Keratinocyte (primary cell): ENCODE results near the gene HESX1. TPM values are rescaled to one million over a fixed set of nuclear protein-coding genes. Genes with fewer than 3 reads are reported as not detected.

ENCODE experiments used
- DNase-seq: peaks from one replicate; pipeline ENCODE4 v3.0.0-alpha.2; 2011; ENCODE audit warnings: low read depth, missing footprints, low spot score
- FAIRE-seq: peaks from 2 replicates; lab custom pipeline; 2011; peaks lifted over from hg19 to GRCh38; lab: Jason Lieb, UNC
- H2AFZ ChIP-seq: 2 replicates; pipeline ENCODE4 v1.6.0; 2012; ENCODE audit warnings: low read length, control low read depth, inconsistent platforms; ENCODE audit not compliant: control insufficient read depth
- H3K27ac ChIP-seq: 2 replicates; pipeline ENCODE4 v1.5.1; 2011; ENCODE audit warnings: low read length; ENCODE audit not compliant: control insufficient read depth, insufficient read depth
- H3K27me3 ChIP-seq: 3 replicates; pipeline ENCODE4 v1.6.0; 2011; ENCODE audit warnings: low read length; ENCODE audit not compliant: control insufficient read depth, insufficient read depth; ENCODE audit errors: extremely low read depth
- H3K36me3 ChIP-seq, 2 experiments: 2 replicates in 1 of 2; 3 replicates in 1 of 2; pipeline ENCODE4 v1.5.1; 2011; ENCODE audit warnings: low read length in 2 of 2, mild to moderate bottlenecking in 1 of 2; ENCODE audit not compliant: control insufficient read depth in 2 of 2, insufficient read depth in 2 of 2; ENCODE audit errors: extremely low read depth in 1 of 2
- H3K4me1 ChIP-seq: 3 replicates; pipeline ENCODE4 v1.5.1; 2011; ENCODE audit warnings: low read length; ENCODE audit not compliant: control insufficient read depth, insufficient read depth; ENCODE audit errors: extremely low read depth
- H3K4me2 ChIP-seq: 3 replicates; pipeline ENCODE4 v1.6.0; 2011; ENCODE audit warnings: low read depth, low read length; ENCODE audit not compliant: control insufficient read depth, insufficient read depth; ENCODE audit errors: extremely low read depth
- H3K4me3 ChIP-seq, 3 experiments: fragments of 200-600 bp in 1 of 3; sonication (generic) in 1 of 3; 2 replicates in 2 of 3; 3 replicates in 1 of 3; pipeline ENCODE4 v1.5.1; 2011 to 2016; ENCODE audit warnings: low read length in 3 of 3, mild to moderate bottlenecking in 3 of 3, control low read depth in 2 of 3, inconsistent platforms in 1 of 3, low read depth in 1 of 3, mixed read lengths in 1 of 3, mixed run types in 1 of 3, moderate library complexity in 1 of 3; ENCODE audit not compliant: control insufficient read depth in 2 of 3, insufficient read depth in 2 of 3; ENCODE audit errors: extremely low read depth in 1 of 3
- H3K79me2 ChIP-seq: 2 replicates; pipeline ENCODE4 v1.6.0; 2012; ENCODE audit warnings: low read length; ENCODE audit not compliant: control insufficient read depth, insufficient read depth
- H3K9ac ChIP-seq: 3 replicates; pipeline ENCODE4 v1.6.0; 2011; ENCODE audit warnings: low read length; ENCODE audit not compliant: control insufficient read depth, insufficient read depth; ENCODE audit errors: extremely low read depth
- H3K9me1 ChIP-seq: 3 replicates; pipeline ENCODE4 v1.6.0; 2011; ENCODE audit warnings: low read length; ENCODE audit not compliant: control insufficient read depth, insufficient read depth; ENCODE audit errors: extremely low read depth
- H3K9me3 ChIP-seq: 2 replicates; pipeline ENCODE4 v1.5.1; 2012; ENCODE audit warnings: low read depth, low read length; ENCODE audit not compliant: control insufficient read depth
- H4K20me1 ChIP-seq: 3 replicates; pipeline ENCODE4 v1.6.0; 2011; ENCODE audit warnings: low read length; ENCODE audit not compliant: control insufficient read depth, insufficient read depth; ENCODE audit errors: extremely low read depth
- CTCF ChIP-seq, 3 experiments: IDR thresholded peaks in 1 of 3; conservative IDR thresholded peaks in 1 of 3; optimal IDR thresholded peaks in 1 of 3; 2 replicates in 2 of 3; 3 replicates in 1 of 3; pipeline versions ENCODE3 to v1.5.1; 2011; ENCODE audit warnings: low read length in 3 of 3, mild to moderate bottlenecking in 3 of 3, moderate library complexity in 2 of 3, control low read depth in 1 of 3, inconsistent platforms in 1 of 3; ENCODE audit not compliant: insufficient read depth in 2 of 3; ENCODE audit errors: extremely low read depth in 1 of 3
- EZH2 ChIP-seq: IDR thresholded peaks from one replicate; pipeline ENCODE4 v1.6.1; 2012; ENCODE audit warnings: inconsistent platforms, mild to moderate bottlenecking, low read length, moderate library complexity
- dilution Hi-C: fragments of 300-500 bp; cut with MboI; formaldehyde crosslinking; loops from one replicate; pipeline ENCODE4 v1.7.0; 2020; ENCODE audit warnings: low sequenced_read_pairs; ENCODE audit not compliant: extremely low pct_ligation_motif_present
- polyA plus RNA-seq, 5 experiments: library from polyadenylated mRNA; depleted of rRNA in 3 of 5; stranded (reverse) in 3 of 5; stranded (forward) in 1 of 5; unstranded in 1 of 5; fragments of >200 nt; gene quantifications; 1 replicate in 1 of 5; 2 replicates in 3 of 5; 3 replicates in 1 of 5; pipeline versions ENCODE4 v1.2.1 to v1.2.3, GENCODE V29; 2011 to 2012; ENCODE audit warnings: missing spikeins in 2 of 5, low read depth in 1 of 5, low replicate concordance in 1 of 5

Gene HESX1
- polyA plus RNA-seq, 1 donor (not counting 4 experiments of a cell fraction or from before 2014, with no cell fraction given): 0.29 TPM

- no peak for TF ChIP-seq EZH2
- TF ChIP-seq CTCF (optimal IDR thresholded peaks at IDR 0.05 in 1 of 3, IDR thresholded peaks at IDR 0.05 in 1 of 3, conservative IDR thresholded peaks at IDR 0.05 in 1 of 3; ENCODE audit: extremely low read depth in 1 of 3, insufficient read depth in 2 of 3, low read length in 3 of 3): no peak
- peaks cover 18% of the 10 kb centered on the region for H3K27me3 ChIP-seq
- FAIRE-seq (no peak), DNase-seq (no peak)
- H3K27ac ChIP-seq: no peak overlapping the region
- no peak overlapping the region for H3K9ac ChIP-seq
- no peaks in the 10 kb centered on the region for H3K9me1 ChIP-seq
- no peaks in the 10 kb centered on the region for H3K4me1 ChIP-seq
- dilution Hi-C loops: no loop called here
- no peak overlapping the region for H3K4me3 ChIP-seq
- no peaks in the 10 kb centered on the region for H3K36me3 ChIP-seq
- H2AFZ ChIP-seq: no peak overlapping the region
- peaks cover 3% of the 10 kb centered on the region for H4K20me1 ChIP-seq
- H3K4me2 ChIP-seq: no peak overlapping the region
- no peaks in the 10 kb centered on the region for H3K9me3 ChIP-seq
- H3K79me2 ChIP-seq: no peaks in the 10 kb centered on the region
These were observed 39.6 kb downstream of the HESX1 start for GRCh38 chr3:57160076-57160764.

GRCh38 chr3:57158813-57159738 lies 40.7 kb downstream of the HESX1 start:
- Histone ChIP-seq H3K9ac (no peak overlapping the region), H3K27ac (no peak overlapping the region), H3K4me1 (no peaks in the 10 kb centered on the region), H3K36me3 (no peaks in the 10 kb centered on the region), H2AFZ (no peak overlapping the region), H3K79me2 (no peaks in the 10 kb centered on the region), H3K4me2 (no peak overlapping the region), H4K20me1 (peaks cover 3% of the 10 kb centered on the region), H3K27me3 (peaks cover 8% of the 10 kb centered on the region), H3K4me3 (no peak overlapping the region), H3K9me1 (no peaks in the 10 kb centered on the region), H3K9me3 (no peaks in the 10 kb centered on the region)
- dilution Hi-C loops: no loop called here
- TF ChIP-seq EZH2 (no peak), CTCF (optimal IDR thresholded peaks at IDR 0.05 in 1 of 3, IDR thresholded peaks at IDR 0.05 in 1 of 3, conservative IDR thresholded peaks at IDR 0.05 in 1 of 3; ENCODE audit: extremely low read depth in 1 of 3, insufficient read depth in 2 of 3, low read length in 3 of 3) (no peak)
- DNase-seq (no peak), FAIRE-seq (no peak)
